ENCODE results near the gene MAP9. TPM values are rescaled to one million over a fixed set of nuclear protein-coding genes. Genes with fewer than 3 reads are reported as not detected.
"Not testable (repeated sequence)": the region's sequence is repeated elsewhere in the genome, so short reads cannot be mapped to it uniquely, and the experiment has no call there.

MAP9 gene
- total RNA-seq, 2 donors from 2014 or later: 6.7 to 6.8 TPM

GRCh38 chr4:155371432-155372043 lies 5.2 kb downstream of the MAP9 start:
- ATAC-seq (no peak), DNase-seq (no peak)
- intact Hi-C loops (cut with DNase I): loop anchor here in 1 of 2 donors (10.0 kb wide), 1 partner anchor 817 kb away; the partner anchor contains the start of gene PLRG1

DNA sequence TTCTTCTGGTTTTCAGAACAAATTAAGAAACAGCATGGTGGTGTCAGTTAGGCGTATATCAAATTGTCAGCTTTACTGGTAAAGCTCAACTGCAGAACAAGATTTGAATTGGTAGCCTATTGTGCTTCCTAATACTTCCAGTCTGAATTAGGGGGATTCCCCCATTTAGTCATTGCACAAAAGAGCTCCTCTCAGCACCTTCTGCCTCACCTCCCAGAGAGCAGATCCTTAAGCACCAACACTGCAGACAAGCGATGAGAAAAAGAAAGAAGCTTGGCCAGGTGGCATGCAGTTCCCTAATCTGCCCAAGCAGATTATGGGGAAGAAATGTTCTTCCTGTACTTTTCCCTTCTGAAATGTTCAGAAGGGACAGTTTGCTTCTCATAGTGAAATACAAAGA lies 9.2 kb downstream of the MAP9 start:
- intact Hi-C loops (cut with DNase I): no loop called here
- DNase-seq: no peak
- no peak for ATAC-seq

GRCh38 chr4:155353923-155354540 lies 22.7 kb downstream of the MAP9 start:
- intact Hi-C loops (cut with DNase I): loop anchor here in 1 of 2 donors (5.0 kb wide), 2 partner anchors 502 to 547 kb away; no protein-coding TSS in a partner anchor
- peak; percentile 81 to 91 for ATAC-seq
- peak; percentile 73 for DNase-seq

- DNase-seq (no peak), ATAC-seq (no peak)
- intact Hi-C loops (cut with DNase I): no loop called here
Measured at GRCh38 chr4:155342142-155342541, 34.6 kb downstream of the MAP9 start.

- intact Hi-C loops (cut with DNase I): no loop called here
- ATAC-seq: no peak
- DNase-seq: no peak
Measured at GRCh38 chr4:155339999-155340398, 36.8 kb downstream of the MAP9 start.

- DNase-seq: no peak
- intact Hi-C loops (cut with DNase I): no loop called here
- no peak for ATAC-seq
Measured at GRCh38 chr4:155339588-155339987, 37.2 kb downstream of the MAP9 start.

GRCh38 chr4:155338196-155338595 lies 38.6 kb downstream of the MAP9 start:
- intact Hi-C loops (cut with DNase I): no loop called here
- DNase-seq: no peak
- ATAC-seq: no peak

- intact Hi-C loops (cut with DNase I): no loop called here
- no peak for ATAC-seq
- no peak for DNase-seq
Measured at GRCh38 chr4:155336242-155336641, 40.5 kb downstream of the MAP9 start.

DNA sequence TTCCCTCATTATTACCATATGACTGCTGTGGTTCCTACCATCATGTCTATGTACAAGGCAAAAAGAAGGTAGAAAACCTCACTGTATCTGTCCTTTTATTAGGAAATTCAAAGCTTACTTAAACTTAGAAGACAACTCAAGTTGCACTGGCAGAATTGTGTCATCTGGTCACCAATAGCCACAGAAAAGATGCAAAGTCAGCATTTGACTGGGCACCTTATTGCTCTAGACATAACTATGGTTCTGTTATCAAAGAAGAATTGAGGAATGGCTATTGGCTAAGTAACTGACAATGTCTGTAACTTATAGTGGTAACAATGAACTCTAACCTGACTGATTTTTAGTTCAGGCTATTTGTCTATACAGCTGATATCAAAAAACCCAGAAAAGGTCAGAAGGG lies 45.3 kb downstream of the MAP9 start:
- intact Hi-C loops (cut with DNase I): no loop called here
- ATAC-seq: no peak

DNA sequence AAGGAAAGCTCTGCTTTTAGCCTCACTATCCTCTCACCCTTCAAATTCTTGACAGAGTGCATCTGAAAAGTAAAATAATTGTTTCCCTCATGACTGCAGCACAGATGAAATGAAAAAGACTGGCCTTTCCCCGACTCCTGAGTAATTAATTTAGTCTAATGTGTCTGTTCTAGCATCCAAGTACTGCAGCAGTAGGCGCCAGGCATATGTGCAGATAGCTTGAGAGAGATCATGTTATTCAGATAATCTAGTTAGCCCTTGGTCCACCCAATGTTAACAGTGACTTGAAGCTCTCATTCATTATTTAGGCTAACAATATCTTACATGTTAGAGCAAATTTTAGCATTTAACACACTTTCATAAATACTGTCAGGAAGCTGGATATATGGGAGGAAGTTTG lies 54.0 kb downstream of the MAP9 start:
- ATAC-seq (no peak), DNase-seq (no peak)
- intact Hi-C loops (cut with DNase I): no loop called here

More for the DNA sequence above, 45.3 kb downstream of the MAP9 start:
- DNase-seq: no peak

- ATAC-seq: no peak
- intact Hi-C loops (cut with DNase I): no loop called here
- no peak for DNase-seq
Measured at GRCh38 chr4:155321006-155321405, 55.8 kb downstream of the MAP9 start.

DNA sequence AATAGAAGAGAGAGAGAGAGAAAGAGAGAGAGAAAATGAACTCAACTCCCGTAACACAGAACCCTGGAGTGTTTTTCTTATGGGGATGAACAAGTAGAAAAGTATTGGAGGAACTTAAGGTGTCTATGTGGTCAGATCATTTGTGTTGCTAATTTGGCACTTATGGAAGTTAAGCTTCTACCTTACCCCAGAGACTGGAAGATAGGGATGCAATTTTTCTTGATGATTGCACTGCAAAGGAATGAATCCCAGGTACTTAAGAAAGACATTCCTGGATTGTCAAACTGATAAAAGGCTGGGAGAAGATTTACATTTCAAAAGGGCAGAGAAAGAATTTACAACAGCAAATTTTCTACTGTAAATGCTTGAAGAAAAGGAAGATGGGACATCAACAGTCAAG lies 57.2 kb downstream of the MAP9 start:
- DNase-seq: no peak
- ATAC-seq: no peak
- intact Hi-C loops (cut with DNase I): no loop called here

- intact Hi-C loops (cut with DNase I); ATAC-seq; DNase-seq: not testable (repeated sequence)
Measured at GRCh38 chr4:155312027-155312426, 64.7 kb downstream of the MAP9 start.

- intact Hi-C loops (cut with DNase I): no loop called here
- ATAC-seq (no peak), DNase-seq (no peak)
Measured at GRCh38 chr4:155307731-155308277, 69.0 kb downstream of the MAP9 start.

DNA sequence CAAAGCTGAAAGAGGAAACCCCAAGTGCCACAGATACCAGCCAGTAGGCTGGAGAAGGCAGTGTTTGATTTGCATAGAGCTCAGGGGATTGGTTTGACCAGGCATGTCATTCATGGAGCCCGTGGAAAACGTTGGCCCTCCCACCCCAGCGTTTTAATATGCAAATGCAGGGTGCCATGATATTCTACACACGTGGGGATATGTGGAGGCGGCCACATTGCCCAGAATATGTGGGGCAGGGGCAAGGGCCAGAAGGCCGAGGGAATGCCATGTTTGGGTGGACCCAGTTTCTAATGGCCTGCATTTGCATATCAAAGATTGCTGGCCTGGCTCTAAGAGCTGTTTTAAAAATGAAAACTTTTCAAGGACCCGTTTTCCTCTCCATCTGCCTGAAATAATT lies 71.1 kb downstream of the MAP9 start:
- ATAC-seq: no peak
- intact Hi-C loops (cut with DNase I): no loop called here
- no peak for DNase-seq

DNA sequence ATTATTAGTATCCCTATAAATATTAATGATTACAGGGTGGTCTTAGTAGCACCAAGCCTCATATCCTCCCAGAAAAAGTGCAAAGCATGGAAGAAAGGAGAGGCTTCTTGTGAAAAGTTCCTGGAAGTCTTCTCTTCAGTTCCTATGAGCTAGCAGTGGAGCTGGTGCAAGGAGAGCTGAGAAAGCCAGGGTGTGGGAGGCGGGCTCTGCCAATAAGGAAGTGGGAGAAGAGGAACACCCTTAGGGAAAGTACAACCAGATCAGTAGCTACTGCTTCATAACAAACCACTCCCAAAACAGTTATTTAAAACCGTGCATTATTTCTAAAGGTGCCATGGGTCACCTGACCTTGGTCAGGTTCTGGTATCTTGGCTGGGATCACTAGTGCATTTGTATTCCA lies 72.4 kb downstream of the MAP9 start:
- intact Hi-C loops (cut with DNase I): no loop called here
- ATAC-seq: no peak
- DNase-seq: no peak

GRCh38 chr4:155299103-155299502 lies 77.7 kb downstream of the MAP9 start:
- ATAC-seq (no peak), DNase-seq (no peak)
- intact Hi-C loops (cut with DNase I): no loop called here

All from left cardiac atrium (tissue), 4 donors.